Esophagus squamous epithelium (tissue), 4 donors: ENCODE data around the gene GNRH2.

Experiments
- CTCF ChIP-seq, 6 experiments: fragments of 450-650 bp in 4 of 6; fragments of 200-600 bp in 2 of 6; sonication (generic) in 2 of 6; IDR thresholded peaks; one replicate each; pipeline ENCODE4 v1.5.1; 2016 to 2019; ENCODE audit warnings: antibody characterized with exemption in 6 of 6, mild to moderate bottlenecking in 4 of 6, moderate library complexity in 4 of 6
- POLR2A ChIP-seq, 4 donors: fragments of 450-650 bp; IDR thresholded peaks; one replicate each; pipeline ENCODE4 v1.6.1; 2017; ENCODE audit warnings: antibody characterized with exemption in 4 of 4, mild to moderate bottlenecking in 4 of 4, moderate library complexity in 3 of 4

GRCh38 chr20:3010985-3011723, 32.3 kb upstream of the GNRH2 start:
- no peak for TF ChIP-seq CTCF (IDR thresholded peaks at IDR 0.05)
- no peak for TF ChIP-seq POLR2A (IDR thresholded peaks at IDR 0.05)
